CD8-positive, alpha-beta memory T cell (primary cell): ENCODE measurements around the gene ELOVL1. TPM values are rescaled to one million over a fixed set of nuclear protein-coding genes. Genes with fewer than 3 reads are reported as not detected.

Experiments used
- CTCF ChIA-PET: fragments of 350-600 bp; sonication (Branson Sonifier 250); formaldehyde crosslinking; loops from one replicate; lab custom pipeline; 2021; ENCODE audit warnings: antibody characterized with exemption; lab: Charles Lee
- POLR2A ChIA-PET: fragments of 350-600 bp; sonication (Branson Sonifier 250); formaldehyde crosslinking; loops from one replicate; lab custom pipeline; 2021; ENCODE audit warnings: antibody characterized with exemption; lab: Charles Lee
- DNase-seq, 5 donors: peaks; one replicate each; pipeline versions ENCODE4 v3.0.0 to v3.0.0-alpha.2; 2020 to 2022; ENCODE audit warnings: mixed read lengths in 1 of 5
- H3K27ac ChIP-seq: one replicate; pipeline ENCODE4 v1.7.0; 2013; ENCODE audit warnings: low read depth, mild to moderate bottlenecking, low read length, moderate library complexity
- H3K27me3 ChIP-seq: 2 replicates; pipeline ENCODE4 v1.7.0; 2013; ENCODE audit warnings: low read length, mild to moderate bottlenecking; ENCODE audit not compliant: insufficient read depth, poor library complexity, severe bottlenecking
- H3K36me3 ChIP-seq: 2 replicates; pipeline ENCODE4 v1.7.0; 2013; ENCODE audit warnings: mild to moderate bottlenecking, low read length, moderate library complexity; ENCODE audit not compliant: insufficient read depth
- H3K4me1 ChIP-seq: 2 replicates; pipeline ENCODE4 v1.7.0; 2013; ENCODE audit warnings: mild to moderate bottlenecking, low read length, moderate library complexity; ENCODE audit not compliant: insufficient read depth
- H3K4me3 ChIP-seq: 2 replicates; pipeline ENCODE4 v1.7.0; 2013; ENCODE audit warnings: mild to moderate bottlenecking, low read length
- H3K9me3 ChIP-seq: 2 replicates; pipeline ENCODE4 v1.7.0; 2013; ENCODE audit warnings: mild to moderate bottlenecking, low read length
- H3K27ac Mint-ChIP-seq, 8 donors: one replicate each; pipeline ENCODE4 v1.8.0; 2020 to 2021; ENCODE audit warnings: mixed read lengths in 8 of 8, mild to moderate bottlenecking in 6 of 8, inconsistent platforms in 3 of 8, moderate library complexity in 3 of 8
- H3K27me3 Mint-ChIP-seq, 2 donors: one replicate each; pipeline ENCODE4 v1.8.0; 2020 to 2021; ENCODE audit warnings: mixed read lengths in 2 of 2, mild to moderate bottlenecking in 1 of 2, moderate library complexity in 1 of 2
- H3K36me3 Mint-ChIP-seq, 3 donors: one replicate each; pipeline ENCODE4 v1.8.0; 2020 to 2021; ENCODE audit warnings: mixed read lengths in 3 of 3, inconsistent platforms in 1 of 3, mild to moderate bottlenecking in 1 of 3
- H3K4me1 Mint-ChIP-seq, 3 donors: one replicate each; pipeline ENCODE4 v1.8.0; 2020 to 2021; ENCODE audit warnings: mixed read lengths in 3 of 3, inconsistent platforms in 1 of 3, mild to moderate bottlenecking in 1 of 3
- H3K4me3 Mint-ChIP-seq, 7 donors: one replicate each; pipeline ENCODE4 v1.8.0; 2020 to 2021; ENCODE audit warnings: mixed read lengths in 7 of 7, mild to moderate bottlenecking in 6 of 7, moderate library complexity in 4 of 7, inconsistent platforms in 2 of 7
- H3K9me3 Mint-ChIP-seq, 5 donors: one replicate each; pipeline ENCODE4 v1.8.0; 2020 to 2022; ENCODE audit warnings: mixed read lengths in 5 of 5, mild to moderate bottlenecking in 3 of 5, moderate library complexity in 2 of 5, inconsistent platforms in 1 of 5
- polyA plus RNA-seq: library from polyadenylated mRNA; unstranded; fragments of 300-500 nt; fragmentation: Illumina TruSeq; gene quantifications from one replicate; pipeline ENCODE4 v1.2.3, GENCODE V29; 2021
- total RNA-seq, 2 experiments: library from RNA; stranded (reverse); gene quantifications; one replicate each; pipeline ENCODE4 v1.2.3, GENCODE V29; 2021

ELOVL1 gene
- total and polyA plus RNA-seq, 3 experiments from 2014 or later = 83.9 to 98.8 (median 89.1) TPM

- peak overlapping the region in 5 of 8 donors; percentile 28 to 78 (median 64) for H3K27ac Mint-ChIP-seq
- H3K4me3 Mint-ChIP-seq = no peak overlapping the region
- Histone ChIP-seq H3K4me1 (no peaks in the 10 kb centered on the region), H3K27ac (no peak overlapping the region), H3K36me3 (peaks cover 42% of the 10 kb centered on the region), H3K27me3 (no peaks in the 10 kb centered on the region), H3K4me3 (no peak overlapping the region), H3K9me3 (no peaks in the 10 kb centered on the region)
- H3K27me3 Mint-ChIP-seq = no peaks in the 10 kb centered on the region
- DNase-seq = no peak
- H3K36me3 Mint-ChIP-seq = peaks cover 0 to 68% (median 19%) of the 10 kb centered on the region in 3 donors
- POLR2A ChIA-PET = no interaction called here
- CTCF ChIA-PET = interaction anchor here (0.9 kb wide), 1 partner anchor 14 kb away, joined by 3 read pairs; the partner anchor contains the start of gene ELOVL1
- H3K4me1 Mint-ChIP-seq = peaks cover 0 to 13% (median 6%) of the 10 kb centered on the region in 3 donors
- no peaks in the 10 kb centered on the region for H3K9me3 Mint-ChIP-seq
Observed at GRCh38 chr1:43381612-43382011, 13.8 kb upstream of the ELOVL1 start.

DNA sequence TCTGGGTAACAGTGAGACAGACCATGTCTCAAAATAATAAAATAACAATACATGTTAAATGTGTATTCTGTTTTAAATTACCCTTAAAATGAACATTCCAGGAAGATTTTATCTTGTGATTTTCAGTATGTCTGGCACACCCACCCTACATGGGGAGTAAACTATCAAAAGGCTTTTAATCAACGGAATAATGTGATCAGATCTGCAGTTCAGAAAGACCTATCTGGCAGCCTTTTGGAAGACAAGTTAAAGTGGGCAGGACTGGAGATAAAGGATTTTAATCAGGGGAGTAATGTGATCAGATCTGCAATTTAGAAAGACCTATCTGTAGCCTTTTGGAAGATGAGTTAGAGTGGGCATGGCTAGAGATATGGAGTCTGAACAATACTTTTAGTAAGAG lies 11.7 kb upstream of the ELOVL1 start:
- no peaks in the 10 kb centered on the region for H3K9me3 Mint-ChIP-seq
- Histone ChIP-seq H3K4me1 (no peaks in the 10 kb centered on the region), H3K9me3 (no peaks in the 10 kb centered on the region), H3K27ac (no peak overlapping the region), H3K4me3 (no peak overlapping the region), H3K36me3 (peaks cover 21% of the 10 kb centered on the region), H3K27me3 (no peaks in the 10 kb centered on the region)
- peaks cover 0 to 46% (median 8%) of the 10 kb centered on the region in 3 donors for H3K36me3 Mint-ChIP-seq
- ChIA-PET CTCF (no interaction called here), POLR2A (interaction anchor here (0.6 kb wide), 1 partner anchor 690 kb away, joined by 3 read pairs; no protein-coding TSS in a partner anchor)
- peak overlapping the region in 3 of 8 donors; percentile 4 to 61 (median 23) for H3K27ac Mint-ChIP-seq
- H3K27me3 Mint-ChIP-seq = no peaks in the 10 kb centered on the region
- no peak overlapping the region for H3K4me3 Mint-ChIP-seq
- DNase-seq = no peak
- peaks cover 0 to 16% (median 3%) of the 10 kb centered on the region in 3 donors for H3K4me1 Mint-ChIP-seq

- ChIA-PET POLR2A (no interaction called here), CTCF (interaction anchor here (1.4 kb wide), 1 partner anchor 9 kb away, joined by 3 read pairs; no protein-coding TSS in a partner anchor)
- Mint-ChIP-seq H3K9me3 (no peaks in the 10 kb centered on the region), H3K36me3 (peaks cover 0 to 30% (median 4%) of the 10 kb centered on the region in 3 donors), H3K4me1 (peaks cover 0 to 16% (median 3%) of the 10 kb centered on the region in 3 donors), H3K4me3 (no peak overlapping the region), H3K27ac (peak overlapping the region in 3 of 8 donors; percentile 11 to 59 (median 53)), H3K27me3 (no peaks in the 10 kb centered on the region)
- DNase-seq = no peak
- Histone ChIP-seq H3K4me3 (no peak overlapping the region), H3K4me1 (no peaks in the 10 kb centered on the region), H3K36me3 (peaks cover 5% of the 10 kb centered on the region), H3K27me3 (no peaks in the 10 kb centered on the region), H3K27ac (no peak overlapping the region), H3K9me3 (no peaks in the 10 kb centered on the region)
Observed at GRCh38 chr1:43377831-43378230, 10.0 kb upstream of the ELOVL1 start.

DNA sequence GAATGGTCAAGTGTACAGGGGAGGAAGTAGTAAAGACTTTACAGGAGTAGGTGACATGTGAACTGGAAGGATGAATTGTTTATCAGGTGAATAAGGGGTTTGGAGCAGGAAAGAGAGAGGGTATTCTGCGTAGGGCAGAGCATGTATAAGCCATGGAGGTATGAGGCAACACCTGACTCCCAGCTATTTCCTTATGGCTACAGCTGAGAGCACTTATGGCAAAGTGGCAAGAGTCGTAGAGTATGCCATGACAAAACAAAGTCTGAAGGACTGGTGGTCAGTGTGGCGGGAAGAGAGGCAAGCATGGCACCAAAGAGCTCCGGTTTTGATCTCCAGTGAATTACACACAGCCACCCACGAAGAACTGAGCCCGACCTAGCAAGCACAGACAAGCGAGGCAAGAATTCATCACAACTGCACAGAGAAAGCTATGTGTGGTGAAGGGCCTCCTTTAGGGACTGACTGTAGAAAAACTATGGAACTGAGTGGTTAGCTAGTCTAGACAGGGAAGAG lies 9.0 kb upstream of the ELOVL1 start:
- H3K4me3 Mint-ChIP-seq = no peak overlapping the region
- Histone ChIP-seq H3K4me3 (no peak overlapping the region), H3K4me1 (no peaks in the 10 kb centered on the region), H3K27ac (no peak overlapping the region), H3K36me3 (no peaks in the 10 kb centered on the region), H3K27me3 (no peaks in the 10 kb centered on the region), H3K9me3 (no peaks in the 10 kb centered on the region)
- H3K27ac Mint-ChIP-seq = peak overlapping the region in 3 of 8 donors; percentile 1 to 81 (median 4)
- ChIA-PET POLR2A (no interaction called here), CTCF (interaction anchor here (1.4 to 2.3 kb wide), 2 partner anchors 10 to 38 kb away, joined by 3 to 7 read pairs; no protein-coding TSS in a partner anchor)
- no peak for DNase-seq
- no peaks in the 10 kb centered on the region for H3K27me3 Mint-ChIP-seq
- H3K9me3 Mint-ChIP-seq = no peaks in the 10 kb centered on the region
- peaks cover 0 to 19% (median 2%) of the 10 kb centered on the region in 3 donors for H3K36me3 Mint-ChIP-seq
- peaks cover 0 to 15% (median 3%) of the 10 kb centered on the region in 3 donors for H3K4me1 Mint-ChIP-seq

DNA sequence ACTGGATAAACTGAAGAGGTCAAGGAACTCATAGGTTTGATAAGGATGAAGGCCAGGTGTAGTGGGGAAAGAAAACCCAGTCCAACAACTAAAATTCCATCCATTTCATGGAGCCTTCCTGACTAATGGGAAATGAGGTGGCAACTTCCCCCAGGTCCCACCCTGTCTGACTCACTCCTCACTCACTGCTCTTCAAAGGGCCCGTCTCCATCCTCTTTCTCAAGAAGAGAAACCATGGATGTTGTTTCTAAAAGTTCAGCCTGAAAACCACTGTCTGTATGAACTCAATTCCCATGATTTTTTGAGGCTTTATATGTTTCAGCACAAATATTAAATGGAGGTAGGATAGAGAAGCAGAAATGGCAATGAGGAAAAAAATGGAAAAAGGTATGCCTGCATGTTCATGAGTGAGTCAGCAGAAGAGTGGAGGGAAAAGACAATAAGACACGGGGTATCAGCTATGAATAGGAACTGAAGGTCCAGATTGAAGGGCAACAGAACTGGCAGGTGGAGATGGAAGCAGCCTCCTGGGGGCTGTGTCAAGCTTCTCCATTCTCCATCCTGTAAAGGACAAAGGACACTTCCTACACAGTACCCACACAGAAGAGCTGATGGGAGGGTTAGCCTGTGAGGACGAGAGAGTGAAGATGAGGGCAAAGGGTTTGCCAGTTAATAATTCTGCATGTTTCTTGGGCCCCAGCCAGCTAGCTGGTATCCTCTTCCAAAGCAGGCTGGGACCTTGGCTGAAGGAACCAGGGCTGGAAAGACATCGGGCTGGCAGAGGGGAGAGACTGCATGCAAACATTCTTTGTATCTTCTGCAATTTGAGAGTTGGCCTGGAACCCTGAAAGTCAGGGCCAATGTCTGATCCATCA lies 5.5 kb upstream of the ELOVL1 start:
- Mint-ChIP-seq H3K27me3 (no peaks in the 10 kb centered on the region), H3K9me3 (no peaks in the 10 kb centered on the region), H3K4me3 (no peak overlapping the region), H3K36me3 (peaks cover 0 to 5% (median 0%) of the 10 kb centered on the region in 3 donors), H3K27ac (no peak overlapping the region), H3K4me1 (peaks cover 14 to 32% (median 22%) of the 10 kb centered on the region in 3 donors)
- no peaks in the 10 kb centered on the region for H3K9me3 ChIP-seq
- no peak overlapping the region for H3K4me3 ChIP-seq
- no peaks in the 10 kb centered on the region for H3K27me3 ChIP-seq
- no peak for DNase-seq
- no peaks in the 10 kb centered on the region for H3K36me3 ChIP-seq
- H3K27ac ChIP-seq = no peak overlapping the region
- ChIA-PET POLR2A (no interaction called here), CTCF (no interaction called here)
- H3K4me1 ChIP-seq = peaks cover 7% of the 10 kb centered on the region

DNA sequence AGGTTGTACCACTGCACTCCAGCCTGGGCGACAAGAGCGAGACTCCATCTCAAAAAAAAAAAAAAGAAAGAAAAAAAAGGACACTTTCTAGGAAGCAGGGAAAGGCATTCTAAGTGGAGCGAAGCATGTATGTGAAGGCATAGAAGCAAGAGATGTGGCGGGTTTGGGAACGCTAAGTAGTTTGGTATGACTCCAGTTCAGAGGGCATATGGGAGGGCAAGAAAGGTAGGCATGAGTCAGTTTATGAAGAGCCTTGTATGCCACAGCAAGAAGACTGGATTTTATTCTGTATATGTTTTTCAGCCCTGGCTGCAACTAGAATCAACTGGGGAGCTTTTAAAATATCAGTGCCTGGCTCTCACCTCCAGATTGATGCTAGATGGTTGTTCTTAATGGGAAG lies 4.4 kb upstream of the ELOVL1 start:
- H3K9me3 Mint-ChIP-seq = no peaks in the 10 kb centered on the region
- ChIA-PET POLR2A (no interaction called here), CTCF (no interaction called here)
- Histone ChIP-seq H3K27ac (no peak overlapping the region), H3K4me1 (peaks cover 7% of the 10 kb centered on the region), H3K36me3 (no peaks in the 10 kb centered on the region), H3K4me3 (no peak overlapping the region), H3K27me3 (no peaks in the 10 kb centered on the region), H3K9me3 (no peaks in the 10 kb centered on the region)
- H3K4me3 Mint-ChIP-seq = no peak overlapping the region
- H3K4me1 Mint-ChIP-seq = peaks cover 17 to 34% (median 26%) of the 10 kb centered on the region in 3 donors
- no peaks in the 10 kb centered on the region for H3K27me3 Mint-ChIP-seq
- H3K27ac Mint-ChIP-seq = no peak overlapping the region
- H3K36me3 Mint-ChIP-seq = peaks cover 0 to 5% (median 0%) of the 10 kb centered on the region in 3 donors
- DNase-seq = no peak

- no peaks in the 10 kb centered on the region for H3K36me3 ChIP-seq
- Mint-ChIP-seq H3K9me3 (no peaks in the 10 kb centered on the region), H3K4me3 (peak overlapping the region in 4 of 7 donors; percentile 59 to 80 (median 70)), H3K27me3 (no peaks in the 10 kb centered on the region), H3K36me3 (peaks cover 0 to 12% (median under 1%) of the 10 kb centered on the region in 3 donors), H3K4me1 (peaks cover 28 to 42% (median 37%) of the 10 kb centered on the region in 3 donors), H3K27ac (peak overlapping the region in 5 of 8 donors; percentile 35 to 90 (median 69))
- ChIA-PET POLR2A (interaction anchor here (0.9 kb wide), 1 partner anchor 337 kb away, joined by 3 read pairs; the partner anchor contains the start of gene ST3GAL3), CTCF (interaction anchor here (1.2 kb wide), 1 partner anchor 12 kb away, joined by 3 read pairs; no protein-coding TSS in a partner anchor)
- DNase-seq = no peak
- no peak overlapping the region for H3K27ac ChIP-seq
- H3K27me3 ChIP-seq = no peaks in the 10 kb centered on the region
- no peak overlapping the region for H3K4me3 ChIP-seq
- H3K9me3 ChIP-seq = no peaks in the 10 kb centered on the region
- H3K4me1 ChIP-seq = peaks cover 20% of the 10 kb centered on the region
Observed at GRCh38 chr1:43370564-43370963, 2.8 kb upstream of the ELOVL1 start.
